Tibial artery (tissue), 4 donors: ENCODE measurements around the gene BLM.
"Not testable (repeated sequence)": the region's sequence is repeated elsewhere in the genome, so short reads cannot be mapped to it uniquely, and the experiment has no call there.

Source experiments
- DNase-seq, 2 donors: peaks; one replicate each; pipeline ENCODE4 v3.0.0-alpha.2; 2019
- H3K27ac ChIP-seq, 2 donors: fragments of 200-600 bp; sonication (generic) in 1 of 2; 1 replicate in 1 of 2; 2 replicates in 1 of 2; pipeline ENCODE4 v1.5.1; 2018 to 2019; ENCODE audit warnings: mild to moderate bottlenecking in 1 of 2
- H3K27me3 ChIP-seq, 2 donors: fragments of 200-600 bp; sonication (generic) in 1 of 2; one replicate each; pipeline versions ENCODE4 v1.5.1 to v1.6.0; 2016 to 2019
- H3K36me3 ChIP-seq, 3 donors: fragments of 200-600 bp; sonication (generic) in 2 of 3; one replicate each; pipeline ENCODE4 v1.5.1; 2016 to 2019; ENCODE audit warnings: mild to moderate bottlenecking in 2 of 3
- H3K4me1 ChIP-seq, 4 donors: fragments of 200-600 bp; sonication (generic) in 2 of 4; 1 replicate in 3 of 4; 2 replicates in 1 of 4; pipeline ENCODE4 v1.5.1; 2016 to 2019
- H3K4me3 ChIP-seq, 2 donors: fragments of 200-600 bp; sonication (generic) in 1 of 2; 1 replicate in 1 of 2; 2 replicates in 1 of 2; pipeline ENCODE4 v1.5.1; 2018 to 2019; ENCODE audit warnings: mild to moderate bottlenecking in 2 of 2
- H3K9me3 ChIP-seq, 3 donors: fragments of 200-600 bp; sonication (generic) in 1 of 3; one replicate each; pipeline ENCODE4 v1.5.1; 2016 to 2019
- intact Hi-C: fragments of 100-400 bp; cut with DNase I; formaldehyde crosslinking; loops from one replicate; pipeline ENCODE4 v1.15.0; 2023; ENCODE audit warnings: low total_unique reads
- TF ChIP-seq, protein P1 (sequence below), 2 experiments: fragments of 200-600 bp in 1 of 2; fragments of 450-650 bp in 1 of 2; IDR thresholded peaks; one replicate each; pipeline ENCODE4 v1.5.1; 2017 to 2019; ENCODE audit warnings: antibody characterized with exemption in 2 of 2, mild to moderate bottlenecking in 1 of 2, moderate library complexity in 1 of 2

Gene BLM

DNA sequence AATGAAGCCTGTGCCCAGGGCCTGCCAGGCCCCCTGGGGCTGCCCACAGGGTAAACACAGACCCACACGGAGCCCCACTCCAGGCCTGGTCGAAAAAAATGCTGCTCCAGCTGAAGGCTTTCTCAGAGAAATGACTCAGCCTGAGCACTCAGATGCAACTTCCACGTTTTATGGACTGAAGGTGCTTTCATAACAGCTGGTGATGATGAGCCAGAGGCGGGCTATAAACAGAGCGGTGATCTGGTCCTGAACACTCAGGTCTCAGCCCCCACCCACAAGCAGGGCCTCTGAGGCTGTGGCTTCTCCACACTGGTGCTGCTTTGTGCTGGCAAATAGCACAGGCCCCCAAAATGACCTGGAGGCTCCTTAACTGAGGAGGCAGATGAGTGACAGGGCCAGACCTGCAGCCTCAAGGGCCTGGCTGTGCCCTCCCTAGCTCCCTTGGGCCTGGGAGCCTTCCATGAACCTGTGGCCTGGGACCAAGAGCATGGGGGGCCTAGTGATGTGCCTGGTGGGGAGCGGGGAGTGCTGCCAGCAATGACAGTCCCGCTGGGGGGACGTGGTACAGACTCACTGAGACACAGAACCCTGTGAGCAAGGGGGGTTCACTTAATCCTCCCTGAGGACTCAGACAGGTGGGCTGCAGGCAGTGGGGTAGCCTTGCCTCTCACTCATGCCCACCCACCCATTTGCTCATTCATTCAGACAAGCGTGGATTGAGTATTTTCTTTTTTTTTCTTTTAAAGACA, 128.2 kb downstream of the BLM start:
- H3K4me1 ChIP-seq, result no peaks in the 10 kb centered on the region
- no peaks in the 10 kb centered on the region for H3K9me3 ChIP-seq
- TF ChIP-seq, protein P1, sequence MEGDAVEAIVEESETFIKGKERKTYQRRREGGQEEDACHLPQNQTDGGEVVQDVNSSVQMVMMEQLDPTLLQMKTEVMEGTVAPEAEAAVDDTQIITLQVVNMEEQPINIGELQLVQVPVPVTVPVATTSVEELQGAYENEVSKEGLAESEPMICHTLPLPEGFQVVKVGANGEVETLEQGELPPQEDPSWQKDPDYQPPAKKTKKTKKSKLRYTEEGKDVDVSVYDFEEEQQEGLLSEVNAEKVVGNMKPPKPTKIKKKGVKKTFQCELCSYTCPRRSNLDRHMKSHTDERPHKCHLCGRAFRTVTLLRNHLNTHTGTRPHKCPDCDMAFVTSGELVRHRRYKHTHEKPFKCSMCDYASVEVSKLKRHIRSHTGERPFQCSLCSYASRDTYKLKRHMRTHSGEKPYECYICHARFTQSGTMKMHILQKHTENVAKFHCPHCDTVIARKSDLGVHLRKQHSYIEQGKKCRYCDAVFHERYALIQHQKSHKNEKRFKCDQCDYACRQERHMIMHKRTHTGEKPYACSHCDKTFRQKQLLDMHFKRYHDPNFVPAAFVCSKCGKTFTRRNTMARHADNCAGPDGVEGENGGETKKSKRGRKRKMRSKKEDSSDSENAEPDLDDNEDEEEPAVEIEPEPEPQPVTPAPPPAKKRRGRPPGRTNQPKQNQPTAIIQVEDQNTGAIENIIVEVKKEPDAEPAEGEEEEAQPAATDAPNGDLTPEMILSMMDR (IDR thresholded peaks at IDR 0.05), result no peak
- no peak overlapping the region for H3K27ac ChIP-seq
- H3K36me3 ChIP-seq, result no peaks in the 10 kb centered on the region
- peaks cover 0 to 3% of the 10 kb centered on the region in 2 donors for H3K27me3 ChIP-seq
- no peak overlapping the region for H3K4me3 ChIP-seq
- DNase-seq, result no peak
- intact Hi-C loops, result no loop called here

DNA sequence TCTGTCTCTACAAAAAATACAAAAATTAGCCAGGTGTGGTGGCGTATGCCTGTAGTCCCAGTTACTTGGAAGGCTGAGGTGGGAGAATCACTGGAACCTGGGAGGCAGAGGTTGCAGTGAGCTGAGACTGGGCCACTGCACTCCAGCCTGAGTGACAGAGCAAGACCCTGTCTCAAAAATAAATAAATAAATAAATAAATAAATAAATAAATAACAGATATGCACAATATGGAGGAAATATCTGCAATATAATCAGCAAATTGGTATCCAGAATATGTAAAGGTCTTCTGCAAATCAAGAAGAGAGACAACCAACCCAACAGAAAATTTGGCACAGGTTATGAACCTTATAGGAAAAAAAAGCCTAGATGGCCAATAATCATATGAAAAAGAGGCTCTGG, 132.3 kb downstream of the BLM start:
- H3K27me3 ChIP-seq, H3K4me3 ChIP-seq, H3K36me3 ChIP-seq, H3K27ac ChIP-seq, DNase-seq, H3K4me1 ChIP-seq, H3K9me3 ChIP-seq, intact Hi-C loops: not testable (repeated sequence)

DNA sequence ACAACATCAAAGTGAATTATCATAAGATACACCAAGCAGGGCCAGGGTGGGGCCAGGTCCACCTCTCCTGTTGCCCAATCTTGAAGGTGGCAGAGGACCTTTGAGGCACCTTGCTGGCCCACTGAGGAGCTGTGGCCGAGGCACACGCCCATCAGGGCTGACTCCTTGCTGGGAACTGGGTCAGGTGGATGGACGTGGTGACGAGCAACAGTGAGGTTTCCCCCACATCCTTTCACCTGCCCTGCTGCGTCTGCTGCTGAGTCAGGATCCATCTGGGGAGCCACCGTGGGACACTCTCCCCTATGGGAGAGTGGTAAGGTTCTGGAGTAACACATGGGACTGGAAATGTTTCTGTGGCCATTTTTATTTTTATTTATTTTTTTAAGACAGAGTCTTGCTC, 134.0 kb downstream of the BLM start:
- no peak for DNase-seq
- Histone ChIP-seq H3K9me3 (no peaks in the 10 kb centered on the region), H3K27ac (no peak overlapping the region), H3K4me1 (no peaks in the 10 kb centered on the region), H3K27me3 (peaks cover 0 to 3% of the 10 kb centered on the region in 2 donors), H3K36me3 (no peaks in the 10 kb centered on the region), H3K4me3 (no peak overlapping the region)
- intact Hi-C loops, result loop anchor here (10.0 kb wide), 1 partner anchor 76 kb away; no protein-coding TSS in a partner anchor
- TF ChIP-seq, protein P1 (IDR thresholded peaks at IDR 0.05), result no peak

DNA sequence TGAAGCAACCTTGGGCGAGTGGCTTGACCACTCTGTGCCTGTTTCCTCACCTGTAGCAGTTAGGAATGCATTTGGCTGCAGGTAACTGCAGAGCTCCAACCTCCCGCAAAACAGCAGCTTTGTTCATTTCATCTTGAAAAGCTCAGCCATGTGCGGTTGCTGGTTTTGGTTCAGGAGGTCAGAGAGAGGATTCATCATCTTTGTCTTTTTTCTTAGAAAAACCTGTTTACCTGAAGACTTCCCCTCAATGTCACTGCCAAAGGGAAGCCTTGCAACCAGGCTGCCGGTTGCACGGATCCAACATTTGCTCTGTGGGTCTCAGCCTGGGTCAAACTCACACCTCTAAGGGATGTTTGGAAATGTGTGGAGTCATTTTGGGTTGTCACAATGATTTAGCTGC, 134.8 kb downstream of the BLM start:
- Histone ChIP-seq H3K27ac (no peak overlapping the region), H3K9me3 (no peaks in the 10 kb centered on the region), H3K4me3 (no peak overlapping the region), H3K36me3 (no peaks in the 10 kb centered on the region), H3K27me3 (peaks cover 0 to 3% of the 10 kb centered on the region in 2 donors), H3K4me1 (no peaks in the 10 kb centered on the region)
- intact Hi-C loops, result loop anchor here (10.0 kb wide), 1 partner anchor 77 kb away; no protein-coding TSS in a partner anchor
- TF ChIP-seq, protein P1 (IDR thresholded peaks at IDR 0.05), result no peak
- DNase-seq, result no peak

DNA sequence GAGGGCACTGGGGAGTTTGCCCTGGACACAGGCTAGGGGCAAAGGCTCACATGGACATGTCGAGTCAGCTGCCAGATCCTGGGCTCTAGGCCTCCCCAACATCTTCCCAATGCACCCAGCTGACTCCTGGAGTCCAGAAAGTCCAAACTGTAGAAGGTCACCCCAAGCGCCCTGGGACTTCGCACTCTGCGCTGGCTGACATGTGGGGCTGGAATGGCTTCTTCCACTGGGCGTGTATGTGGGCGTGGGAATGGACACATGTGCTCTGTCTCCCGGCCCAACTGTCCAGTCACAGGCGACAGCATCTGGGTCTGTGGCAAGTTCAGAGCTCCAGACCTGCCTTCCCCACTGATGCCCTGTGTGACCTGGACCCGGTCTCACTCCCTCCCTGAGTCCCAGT, 138.0 kb downstream of the BLM start:
- Histone ChIP-seq H3K4me1 (no peaks in the 10 kb centered on the region), H3K4me3 (no peak overlapping the region), H3K36me3 (no peaks in the 10 kb centered on the region), H3K27me3 (no peaks in the 10 kb centered on the region), H3K27ac (no peak overlapping the region), H3K9me3 (no peaks in the 10 kb centered on the region)
- DNase-seq, result no peak
- TF ChIP-seq, protein P1 (IDR thresholded peaks at IDR 0.05), result no peak
- intact Hi-C loops, result loop anchor here (10.0 kb wide), 1 partner anchor 80 kb away; no protein-coding TSS in a partner anchor

DNA sequence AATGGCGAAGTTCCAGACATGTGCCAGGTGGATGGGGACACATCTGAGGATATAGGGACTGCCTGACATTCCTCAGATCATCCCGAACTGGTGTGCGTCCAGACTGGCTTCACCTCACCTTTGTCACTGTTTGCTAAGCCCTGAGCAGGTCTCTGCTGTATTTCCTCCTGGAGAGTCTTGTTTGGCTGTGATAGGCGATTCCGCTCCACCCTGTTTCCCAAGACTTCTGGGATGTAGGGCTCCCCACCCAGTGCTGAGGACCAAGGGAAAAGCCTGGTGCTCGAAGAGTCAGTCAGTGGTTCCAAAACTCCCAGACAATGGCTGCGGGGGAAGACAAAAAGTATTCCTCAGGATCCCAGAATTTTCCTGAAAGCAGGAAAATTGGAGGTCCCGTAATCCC, 140.2 kb downstream of the BLM start:
- Histone ChIP-seq H3K4me1 (no peaks in the 10 kb centered on the region), H3K4me3 (no peak overlapping the region), H3K9me3 (no peaks in the 10 kb centered on the region), H3K36me3 (no peaks in the 10 kb centered on the region), H3K27ac (no peak overlapping the region), H3K27me3 (no peaks in the 10 kb centered on the region)
- TF ChIP-seq, protein P1 (IDR thresholded peaks at IDR 0.05), result no peak
- no peak for DNase-seq
- intact Hi-C loops, result loop anchor here (10.0 kb wide), 1 partner anchor 83 kb away; no protein-coding TSS in a partner anchor
